HCT116 (cell line): Measurements from ENCODE around the gene PAX1.

Experiments used
- CEBPB ChIP-seq: IDR thresholded peaks from 2 replicates; pipeline ENCODE4 v1.6.1; 2012; ENCODE audit warnings: low read depth
- EZH2 ChIP-seq: fragments of 200-600 bp; sonication (generic); IDR thresholded peaks from 2 replicates; pipeline ENCODE4 v1.6.1; 2017; ENCODE audit warnings: antibody characterized with exemption, mixed run types
- POLR2AphosphoS5 ChIP-seq: IDR thresholded peaks from 2 replicates; pipeline ENCODE4 v1.6.1; 2011; ENCODE audit warnings: mild to moderate bottlenecking, low read depth, low read length, moderate library complexity
- TF ChIP-seq, protein P1 (sequence below), 3 experiments: fragments of 200-600 bp in 1 of 3; sonication (generic) in 1 of 3; IDR thresholded peaks in 2 of 3; conservative IDR thresholded peaks in 1 of 3; 2 replicates each; pipeline ENCODE4 v1.5.1; 2012 to 2017; ENCODE audit warnings: low read depth in 2 of 3, low read length in 2 of 3, antibody characterized with exemption in 1 of 3, borderline replicate concordance in 1 of 3, control low read depth in 1 of 3, mild to moderate bottlenecking in 1 of 3, mixed read lengths in 1 of 3, mixed run types in 1 of 3, moderate library complexity in 1 of 3; ENCODE audit not compliant: insufficient read depth in 1 of 3

DNA sequence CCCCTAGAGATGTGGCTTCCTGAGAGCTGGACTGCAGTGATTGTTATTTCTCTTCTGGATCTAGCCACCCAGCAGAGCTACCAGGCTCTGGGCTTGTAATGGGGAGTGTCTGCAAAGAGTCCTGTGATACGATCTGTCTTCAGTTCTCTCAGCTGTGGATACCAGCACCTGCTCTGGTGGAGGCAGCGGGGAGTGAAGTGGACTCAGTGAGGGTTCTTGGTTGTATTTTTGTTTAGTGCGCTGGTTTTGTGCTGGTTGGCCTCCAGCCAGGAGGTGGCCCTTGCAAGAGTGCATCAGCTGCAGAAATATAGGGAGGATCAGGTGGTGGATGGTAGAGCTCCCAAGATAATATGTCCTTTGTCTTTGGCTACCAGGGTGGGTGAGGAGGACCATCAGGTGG is 33.7 kb downstream of the PAX1 start:
- TF ChIP-seq POLR2AphosphoS5 (no peak), CEBPB (no peak), EZH2 (no peak)
- TF ChIP-seq, protein P1, sequence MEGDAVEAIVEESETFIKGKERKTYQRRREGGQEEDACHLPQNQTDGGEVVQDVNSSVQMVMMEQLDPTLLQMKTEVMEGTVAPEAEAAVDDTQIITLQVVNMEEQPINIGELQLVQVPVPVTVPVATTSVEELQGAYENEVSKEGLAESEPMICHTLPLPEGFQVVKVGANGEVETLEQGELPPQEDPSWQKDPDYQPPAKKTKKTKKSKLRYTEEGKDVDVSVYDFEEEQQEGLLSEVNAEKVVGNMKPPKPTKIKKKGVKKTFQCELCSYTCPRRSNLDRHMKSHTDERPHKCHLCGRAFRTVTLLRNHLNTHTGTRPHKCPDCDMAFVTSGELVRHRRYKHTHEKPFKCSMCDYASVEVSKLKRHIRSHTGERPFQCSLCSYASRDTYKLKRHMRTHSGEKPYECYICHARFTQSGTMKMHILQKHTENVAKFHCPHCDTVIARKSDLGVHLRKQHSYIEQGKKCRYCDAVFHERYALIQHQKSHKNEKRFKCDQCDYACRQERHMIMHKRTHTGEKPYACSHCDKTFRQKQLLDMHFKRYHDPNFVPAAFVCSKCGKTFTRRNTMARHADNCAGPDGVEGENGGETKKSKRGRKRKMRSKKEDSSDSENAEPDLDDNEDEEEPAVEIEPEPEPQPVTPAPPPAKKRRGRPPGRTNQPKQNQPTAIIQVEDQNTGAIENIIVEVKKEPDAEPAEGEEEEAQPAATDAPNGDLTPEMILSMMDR (IDR thresholded peaks at IDR 0.05 in 2 of 3, conservative IDR thresholded peaks at IDR 0.05 in 1 of 3; ENCODE audit: borderline replicate concordance in 1 of 3, insufficient read depth in 1 of 3, low read depth in 2 of 3, low read length in 2 of 3), result no peak
